ENCODE measurements around the gene EIF3J.
A peak's percentile ranks its signal among the peaks of the same experiment; 100 is the strongest.
"Not testable (repeated sequence)": the region's sequence is repeated elsewhere in the genome, so short reads cannot be mapped to it uniquely, and the experiment has no call there.

EIF3J gene, protein sequence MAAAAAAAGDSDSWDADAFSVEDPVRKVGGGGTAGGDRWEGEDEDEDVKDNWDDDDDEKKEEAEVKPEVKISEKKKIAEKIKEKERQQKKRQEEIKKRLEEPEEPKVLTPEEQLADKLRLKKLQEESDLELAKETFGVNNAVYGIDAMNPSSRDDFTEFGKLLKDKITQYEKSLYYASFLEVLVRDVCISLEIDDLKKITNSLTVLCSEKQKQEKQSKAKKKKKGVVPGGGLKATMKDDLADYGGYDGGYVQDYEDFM

DNA sequence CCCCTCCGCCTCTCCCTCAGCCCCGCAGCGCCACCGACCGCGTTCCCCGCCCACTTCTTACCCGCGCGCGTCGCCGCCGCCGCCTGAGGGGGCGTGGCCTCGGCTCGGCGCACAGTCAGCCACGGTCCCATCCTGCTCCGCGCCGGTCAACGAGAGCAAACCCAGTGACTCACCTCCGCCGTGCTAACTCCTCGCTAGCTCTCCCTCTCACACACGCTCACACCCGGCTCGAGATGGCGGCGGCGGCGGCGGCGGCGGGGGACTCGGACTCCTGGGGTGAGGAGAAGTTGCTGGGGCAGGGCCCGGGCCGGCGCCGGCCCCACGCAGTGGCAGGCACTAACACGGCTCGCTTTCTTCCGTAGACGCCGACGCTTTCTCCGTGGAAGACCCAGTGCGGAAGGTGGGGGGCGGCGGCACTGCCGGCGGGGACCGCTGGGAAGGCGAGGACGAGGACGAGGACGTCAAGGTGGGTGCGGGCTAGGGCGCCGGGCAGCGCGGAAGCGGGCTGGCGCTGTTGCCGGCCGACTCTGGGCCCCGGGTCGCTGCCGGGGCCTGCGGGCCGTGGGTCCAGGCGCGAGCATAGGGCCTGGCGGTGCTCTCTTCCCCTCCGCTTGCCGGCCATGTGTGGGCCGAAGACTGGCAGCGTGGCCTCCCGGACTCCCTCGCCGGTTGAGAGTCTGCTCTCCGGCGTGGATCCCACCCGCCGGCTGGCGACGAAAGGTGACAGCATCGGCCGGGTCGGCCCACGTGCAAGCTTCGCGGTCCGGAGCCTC is at the start of gene EIF3J:
Gene EIF3J, plus strand, starts transcription at position 186 of the 773 bp plus-strand sequence. Its CDS starts 48 bp downstream, at position 234.
- peak; percentile 95 for DNase-seq

DNA sequence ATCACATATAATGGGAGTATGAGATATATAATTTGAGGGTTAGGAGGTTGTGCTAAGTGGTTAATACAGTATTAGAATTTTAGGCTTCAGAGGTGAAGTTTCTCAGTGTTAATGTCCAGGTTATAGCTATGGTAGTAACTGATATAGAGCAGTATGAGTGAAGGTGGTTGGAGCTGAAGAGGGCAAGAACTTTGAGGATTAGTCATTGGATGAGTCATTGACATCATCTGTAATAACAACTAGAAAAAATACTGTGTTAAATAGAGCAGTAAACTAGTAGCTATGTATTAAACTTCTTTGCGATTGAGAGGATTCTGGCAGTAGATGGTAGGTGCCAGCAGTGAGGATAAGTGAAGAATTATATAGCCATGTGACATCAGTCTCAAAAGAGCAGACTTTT is 47.5 kb upstream of the EIF3J start:
- DNase-seq: no peak

DNA sequence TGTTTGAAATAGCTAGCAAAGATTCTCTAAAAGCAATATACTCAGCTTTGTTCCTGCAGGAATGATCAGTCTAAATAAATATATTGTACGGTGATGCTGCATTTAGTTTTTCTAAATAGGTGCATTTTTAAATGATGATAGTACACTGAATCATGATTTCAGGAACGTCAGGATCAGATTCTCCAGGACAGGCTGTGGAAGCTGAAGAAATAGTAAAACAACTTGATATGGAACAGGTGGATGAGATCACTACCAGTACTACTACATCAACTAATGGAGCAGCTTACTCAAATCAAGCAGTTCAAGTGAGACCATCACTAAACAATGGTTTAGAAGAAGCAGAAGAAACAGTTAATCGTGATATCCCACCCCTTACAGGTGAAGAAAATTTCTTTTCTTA is 46.3 kb upstream of the EIF3J start:
- DNase-seq: no peak

DNA sequence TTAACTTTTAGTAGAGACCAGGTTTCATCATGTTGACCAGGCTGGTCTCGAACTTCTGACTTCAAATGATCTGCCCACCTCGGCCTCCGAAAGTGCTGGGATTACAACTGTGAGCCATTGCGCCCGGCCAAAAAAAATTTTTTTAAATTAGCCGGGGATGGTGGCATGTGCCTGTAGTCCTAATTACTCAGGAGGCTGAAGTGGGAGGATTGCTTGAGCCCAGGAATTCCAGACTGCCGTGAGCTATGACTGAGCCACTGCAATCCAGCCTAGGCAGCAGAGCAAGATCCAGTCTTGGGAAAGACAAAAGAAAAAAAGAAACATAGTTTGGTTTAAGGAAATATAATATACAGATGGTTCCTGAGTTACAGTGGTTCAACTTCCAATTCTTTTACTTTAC is 44.9 kb upstream of the EIF3J start:
- DNase-seq: no peak

DNA sequence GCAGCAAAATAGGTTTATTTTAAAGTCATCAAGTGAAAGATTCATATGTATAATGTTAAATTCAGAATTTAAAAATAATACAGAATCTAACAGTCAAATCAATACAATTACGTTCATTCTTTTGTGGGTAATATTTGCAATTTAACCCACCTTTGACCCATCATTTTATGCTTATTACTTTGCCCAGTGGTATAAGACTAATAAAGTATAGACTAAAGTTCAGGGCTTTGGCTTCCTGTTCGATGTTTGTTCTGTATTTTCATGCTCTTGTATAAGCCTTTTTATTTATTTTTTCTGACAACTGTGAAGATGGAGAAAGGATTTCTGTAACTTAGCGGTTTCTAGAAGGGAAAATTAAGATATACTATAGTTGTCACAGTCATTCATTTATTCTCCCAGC is 44.3 kb upstream of the EIF3J start:
- no peak for DNase-seq

DNA sequence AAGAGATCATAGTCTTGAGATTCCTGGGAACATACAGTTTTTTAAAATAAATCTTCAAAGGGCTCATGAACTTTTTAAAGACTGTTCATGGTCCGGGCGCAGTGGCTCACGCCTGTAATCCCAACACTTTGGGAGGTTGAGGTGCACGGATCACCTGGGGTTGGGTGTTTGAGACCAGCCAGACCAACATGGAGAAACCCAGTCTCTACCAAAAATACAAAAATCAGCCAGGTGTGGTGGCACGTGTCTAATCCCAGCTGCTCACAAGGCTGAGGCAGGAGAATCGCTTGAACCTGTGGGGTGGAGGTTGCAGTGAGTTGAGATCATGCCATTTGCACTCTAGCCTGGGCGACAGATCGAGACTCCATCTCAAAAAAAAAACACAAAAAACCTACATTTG is 41.4 kb upstream of the EIF3J start:
- no peak for DNase-seq

DNA sequence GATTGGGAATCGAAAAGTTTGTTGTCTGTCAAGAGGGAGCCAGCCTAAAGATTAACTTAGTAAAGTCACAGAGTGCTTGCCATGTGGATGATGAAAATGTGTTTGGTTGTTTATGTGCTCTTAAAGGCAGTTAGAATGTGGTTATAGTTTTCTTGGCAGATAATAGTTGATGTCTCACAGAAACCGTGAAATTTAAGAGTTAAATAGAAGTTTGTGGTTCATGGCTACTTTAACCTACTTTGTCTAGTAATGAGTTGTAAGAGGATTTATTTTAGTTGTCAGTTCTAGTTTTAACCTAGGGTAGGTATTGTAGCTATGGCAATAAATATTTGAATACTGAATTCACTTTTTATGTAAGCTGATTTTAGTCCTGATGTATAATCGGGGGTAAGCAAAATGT is 36.4 kb upstream of the EIF3J start:
- DNase-seq: no peak

DNA sequence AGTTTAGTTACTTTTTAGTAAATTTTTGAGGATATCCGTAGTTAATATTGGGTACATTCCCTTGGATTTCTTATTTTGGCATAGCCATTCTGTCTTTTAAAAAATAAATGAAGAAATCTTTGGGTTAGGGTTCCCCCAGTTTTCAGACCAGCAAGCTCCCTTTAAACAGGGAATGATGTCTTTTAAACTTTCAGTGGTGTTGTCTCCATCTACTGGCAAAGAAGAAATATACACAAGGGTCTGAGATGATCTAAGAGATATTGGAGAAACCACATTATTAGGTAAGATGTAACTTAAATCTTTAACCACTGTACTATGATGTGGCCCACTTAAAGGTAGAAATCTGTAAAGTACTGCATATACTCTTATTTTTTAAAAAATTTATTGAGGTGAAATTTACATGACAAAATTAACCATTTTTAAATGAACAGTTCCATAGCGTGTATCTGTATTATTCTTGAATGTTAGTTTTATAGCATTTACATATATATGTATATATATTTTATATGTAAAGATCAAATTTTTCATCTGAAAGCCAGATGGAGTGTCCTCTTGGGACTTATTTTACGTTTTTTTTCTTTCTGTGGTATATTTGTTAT is 35.1 kb upstream of the EIF3J start:
- DNase-seq: no peak

DNA sequence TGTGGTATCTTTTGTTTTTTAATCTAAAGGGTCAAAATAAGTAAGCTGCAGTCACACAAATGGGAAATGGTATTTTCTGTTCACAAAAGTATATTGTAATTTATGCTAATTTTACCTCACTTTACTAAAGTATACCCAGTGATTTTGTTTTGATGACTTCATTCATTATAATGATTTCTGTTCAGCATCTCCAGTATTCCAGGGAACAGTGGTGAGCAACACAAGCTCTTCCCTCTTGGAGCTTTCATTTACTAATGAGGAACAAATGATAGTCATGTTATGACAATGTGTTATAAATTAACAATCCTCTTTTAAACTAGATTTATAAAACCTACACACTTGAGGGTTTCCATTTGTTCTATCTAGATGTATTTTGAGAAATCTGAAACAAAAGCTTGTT is 20.5 kb upstream of the EIF3J start:
- no peak for DNase-seq

DNA sequence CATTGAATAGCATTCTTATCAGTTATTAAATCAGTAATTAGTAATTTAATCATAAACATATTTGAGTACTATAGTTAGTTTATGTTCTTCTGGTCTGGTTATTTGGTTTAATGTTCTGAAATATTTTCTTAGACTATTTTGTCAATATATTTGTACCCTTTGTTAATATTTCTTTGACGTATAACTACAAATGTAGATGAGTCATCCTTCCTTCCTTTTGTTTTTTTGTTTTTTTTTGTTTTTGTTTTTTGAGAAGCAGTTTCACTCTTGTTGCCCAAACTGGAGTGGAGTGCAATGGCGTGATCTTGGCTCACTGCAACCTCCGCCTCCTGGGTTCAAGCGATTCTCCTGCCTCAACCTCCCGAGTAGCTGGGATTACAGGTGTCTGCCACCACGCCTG is 17.4 kb upstream of the EIF3J start:
- no peak for DNase-seq

DNA sequence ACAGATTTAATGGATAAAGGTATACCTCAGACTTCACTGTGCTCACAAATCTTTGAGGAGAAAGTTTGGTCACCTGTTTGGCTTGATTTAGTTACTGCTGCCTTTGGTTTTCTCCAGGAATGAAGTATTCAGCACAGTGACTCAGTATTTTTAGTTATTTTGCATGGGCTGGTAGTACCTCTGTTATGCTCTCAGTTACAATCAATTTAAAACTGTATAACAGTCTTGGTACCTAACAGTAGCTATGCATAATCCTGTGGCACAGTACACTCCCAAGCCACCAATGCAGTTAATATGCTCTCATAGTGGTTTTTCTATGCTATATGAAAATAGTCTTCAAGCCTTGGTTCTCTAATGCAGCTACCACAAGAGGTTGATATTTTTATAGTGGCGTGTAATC is 11.9 kb upstream of the EIF3J start:
- no peak for DNase-seq

DNA sequence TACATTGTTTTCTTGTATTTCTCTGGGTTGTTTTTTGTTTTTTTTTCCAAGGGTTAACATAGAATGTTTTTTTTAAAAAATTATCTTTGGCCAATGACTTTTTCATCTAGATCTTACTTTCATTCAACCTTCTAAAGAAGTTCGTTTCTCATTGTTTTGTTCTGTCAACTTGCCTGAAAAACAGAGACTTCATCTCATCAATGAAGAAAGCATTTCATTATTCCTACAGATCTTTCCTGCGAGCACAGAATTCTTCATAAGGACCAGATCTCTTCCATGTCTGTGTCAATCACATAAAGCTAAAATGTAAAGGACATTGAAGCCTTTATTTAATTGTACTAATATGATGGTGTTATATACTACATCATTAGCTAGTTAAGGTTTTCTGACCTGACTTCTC is 9.7 kb upstream of the EIF3J start:
- DNase-seq: no peak

DNA sequence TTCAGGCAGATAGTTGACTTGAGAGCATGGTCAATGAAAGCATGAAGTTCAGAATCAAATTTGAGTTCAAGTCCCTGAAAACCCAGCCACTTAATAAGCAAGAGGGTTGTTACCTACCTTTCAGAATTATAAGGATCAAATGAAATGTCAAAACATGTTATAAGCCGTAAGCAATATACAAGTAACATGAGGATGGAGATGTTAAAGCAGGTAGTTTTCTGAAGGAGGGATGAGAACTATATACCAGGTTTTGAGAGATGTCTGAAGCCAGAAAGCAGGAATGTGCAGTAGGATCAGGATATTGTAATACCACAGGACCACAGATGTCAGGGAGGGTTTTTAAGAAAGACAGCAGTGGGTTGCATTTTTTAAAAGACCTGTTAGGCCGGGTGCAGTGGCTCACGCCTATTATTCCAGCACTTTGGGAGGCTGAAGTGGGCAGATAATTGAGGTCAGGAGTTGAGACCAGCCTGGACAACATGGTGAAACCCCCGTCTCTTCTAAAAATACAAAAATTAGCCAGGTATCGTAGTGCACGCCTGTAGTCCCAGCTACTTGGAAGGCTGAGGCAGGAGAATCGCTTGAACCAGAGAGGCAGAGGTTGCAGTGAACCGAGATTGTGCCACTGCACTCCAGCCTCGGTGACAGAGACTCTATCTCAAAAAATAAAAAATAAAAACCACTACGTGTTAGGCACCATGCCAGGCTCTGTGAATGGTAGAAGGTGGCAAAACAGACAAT is 6.9 kb upstream of the EIF3J start:
- no peak for DNase-seq

DNA sequence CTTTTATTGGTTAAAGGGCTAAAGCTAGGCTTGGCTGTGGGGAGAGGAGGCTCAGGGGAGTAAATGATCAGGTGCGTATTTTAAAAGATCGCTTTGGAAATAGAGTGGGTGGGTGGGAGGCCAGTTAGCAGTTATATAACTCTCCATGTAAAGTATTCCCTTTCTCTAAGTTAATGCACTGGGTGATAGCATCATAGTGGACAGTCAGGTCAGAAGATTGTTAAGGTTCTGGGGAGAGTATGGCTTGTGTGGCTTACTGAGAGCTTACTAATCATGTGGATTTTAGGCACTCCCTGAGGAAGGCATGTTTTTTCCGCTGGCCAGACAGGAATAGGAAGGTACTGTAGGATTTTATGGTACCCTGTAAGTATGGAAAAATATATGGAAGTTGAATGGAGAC is 6.3 kb upstream of the EIF3J start:
- no peak for DNase-seq

DNA sequence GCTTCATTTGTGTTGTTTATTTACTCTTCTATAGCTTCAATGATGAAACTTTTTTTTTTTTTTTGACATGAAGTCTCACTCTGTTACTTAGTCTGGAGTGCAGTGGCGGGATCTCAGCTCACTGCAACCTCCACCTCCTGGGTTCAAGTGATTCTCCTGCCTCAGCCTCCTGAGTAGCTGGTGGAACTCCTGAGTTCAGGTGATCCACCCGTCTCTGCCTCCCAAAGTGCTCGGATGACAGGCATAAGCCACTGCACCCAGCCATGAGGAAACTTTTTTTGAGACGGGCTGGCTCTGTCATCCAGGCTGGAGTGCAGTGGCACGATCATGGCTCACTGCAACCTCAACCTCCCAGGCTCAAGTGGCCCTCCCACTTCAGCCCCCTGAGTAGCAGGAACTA is 4.7 kb upstream of the EIF3J start:
- not testable (repeated sequence) for DNase-seq

DNA sequence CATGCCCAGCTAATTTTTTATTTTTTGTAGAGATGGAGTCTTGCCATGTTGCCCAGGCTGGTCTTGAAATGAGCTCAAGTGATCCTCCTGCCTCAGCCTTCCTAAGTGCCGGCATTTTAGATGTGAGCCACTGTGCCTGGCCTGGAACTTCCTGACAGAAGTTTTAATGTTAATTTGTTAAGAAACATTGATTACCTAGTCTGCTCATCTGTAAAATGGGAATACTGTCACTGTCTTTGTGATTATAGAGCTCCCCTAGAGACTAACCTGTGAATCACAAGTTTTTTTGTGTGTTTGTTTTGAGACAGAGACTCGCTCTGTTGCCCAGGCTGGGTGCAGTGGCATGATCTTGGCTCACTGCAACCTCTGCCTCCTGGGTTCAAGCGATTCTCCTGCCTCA is 4.3 kb upstream of the EIF3J start:
- no peak for DNase-seq

DNA sequence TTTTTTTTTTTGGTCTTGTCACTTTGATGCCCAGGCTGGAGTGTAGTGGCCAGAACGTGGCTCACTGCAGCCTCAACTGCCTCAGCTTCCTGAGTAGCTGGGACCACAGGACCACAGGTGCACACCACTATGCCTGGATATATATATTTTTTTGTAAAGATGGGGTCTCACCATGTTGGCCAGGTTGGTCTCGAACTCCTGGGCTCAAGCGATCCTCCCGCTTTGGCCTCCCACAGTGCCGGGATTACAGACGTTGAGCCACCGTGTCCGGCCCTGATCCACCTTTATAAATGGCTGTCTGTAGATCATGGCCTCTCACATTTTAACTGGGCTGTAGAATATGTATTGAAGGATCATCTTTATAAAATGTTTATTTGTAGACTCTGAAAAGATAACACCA is 1.9 kb upstream of the EIF3J start:
- no peak for DNase-seq

DNA sequence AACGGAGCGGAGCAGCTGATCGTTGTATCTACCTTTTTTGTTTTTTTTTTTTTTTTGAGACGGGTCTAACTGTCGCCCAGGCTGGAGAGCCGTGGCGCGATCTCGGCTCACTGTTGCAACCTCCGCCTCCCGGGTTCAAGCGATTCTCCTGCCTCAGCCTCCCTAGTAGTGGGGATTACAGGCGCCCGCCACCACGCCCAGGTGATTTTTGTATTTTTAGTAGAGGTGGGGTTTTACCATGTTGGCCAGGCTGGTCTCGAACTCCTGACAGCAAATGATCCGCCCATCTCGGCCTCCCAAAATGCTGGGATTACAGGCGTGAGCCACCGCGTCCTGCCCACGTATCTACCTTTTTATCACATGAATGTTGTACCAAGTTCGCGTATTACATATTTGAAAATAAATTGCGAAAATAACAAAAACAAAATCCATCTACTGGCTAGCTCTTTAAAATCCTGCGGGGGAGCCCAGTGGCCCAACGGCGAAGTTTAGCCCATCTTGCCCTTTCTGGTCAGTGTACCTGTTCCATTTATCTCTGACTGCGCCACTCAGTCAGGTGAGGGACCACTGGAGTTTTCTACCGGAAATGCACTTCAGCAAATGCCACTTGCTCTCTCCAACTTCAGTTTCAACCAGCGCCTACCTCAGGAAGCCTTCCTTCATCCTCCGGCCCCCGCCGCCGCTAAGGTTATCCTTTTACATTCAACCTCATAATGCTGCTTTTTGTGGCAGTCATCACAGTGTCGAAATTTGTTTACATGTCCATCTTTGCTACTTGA is 1.2 kb upstream of the EIF3J start:
- peak; percentile 24 for DNase-seq

DNA sequence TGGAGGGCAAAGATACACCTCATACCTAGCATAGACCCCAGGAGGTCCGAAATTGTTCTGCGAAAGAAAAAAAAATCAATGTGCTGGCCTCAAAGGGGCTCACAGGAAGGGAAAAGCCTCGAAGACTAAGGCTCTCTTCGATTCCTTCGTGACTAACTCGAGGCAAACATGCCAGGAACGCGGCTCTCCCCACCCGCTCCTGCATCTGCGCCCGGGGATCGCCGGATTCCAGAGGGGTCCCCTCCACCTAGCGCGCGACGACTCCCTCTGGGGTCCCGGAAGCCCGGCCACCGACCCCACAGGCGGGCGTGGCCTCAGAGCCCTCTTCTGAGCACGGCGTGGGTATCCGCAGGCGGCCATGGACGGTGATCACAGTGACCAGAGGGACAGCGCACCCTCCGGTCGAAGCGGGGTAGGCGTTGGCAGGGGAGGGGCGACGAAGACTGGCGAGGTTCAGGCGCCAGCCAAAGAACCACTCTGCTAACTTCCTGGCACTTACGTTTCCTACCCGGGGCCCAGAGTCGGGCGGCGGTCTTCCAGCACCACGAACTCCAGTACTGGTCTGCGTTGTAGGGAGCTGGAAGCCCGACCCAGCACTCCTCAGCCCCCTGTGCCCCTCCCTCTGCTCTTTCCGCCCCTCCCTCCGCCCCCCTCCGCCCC is 515 bp upstream of the EIF3J start:
- no peak for DNase-seq

DNA sequence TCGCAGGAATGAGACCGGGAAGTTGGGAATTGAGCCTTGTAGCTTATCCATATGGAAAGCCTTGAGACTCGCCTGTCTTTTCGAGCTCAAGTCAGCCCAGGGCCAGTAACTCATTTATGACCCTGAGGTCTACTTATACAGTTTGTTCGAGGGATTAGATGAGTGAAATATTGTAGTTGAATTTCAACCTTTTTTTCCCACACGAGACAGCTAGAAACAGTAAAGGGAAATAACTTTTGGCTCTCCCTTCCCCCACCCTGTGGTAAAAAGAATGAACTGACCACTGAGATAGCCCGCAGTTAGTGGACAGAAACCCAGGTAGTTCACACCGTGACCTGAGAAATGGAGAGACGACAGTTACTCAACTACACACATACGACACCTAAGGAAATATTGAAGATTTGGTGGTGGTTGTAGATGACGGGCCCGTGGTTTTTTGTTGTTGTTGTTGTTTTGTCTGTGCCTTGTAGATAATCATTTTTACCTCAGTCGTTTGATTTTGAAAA is 841 bp downstream of the EIF3J start:
- no peak for DNase-seq

DNA sequence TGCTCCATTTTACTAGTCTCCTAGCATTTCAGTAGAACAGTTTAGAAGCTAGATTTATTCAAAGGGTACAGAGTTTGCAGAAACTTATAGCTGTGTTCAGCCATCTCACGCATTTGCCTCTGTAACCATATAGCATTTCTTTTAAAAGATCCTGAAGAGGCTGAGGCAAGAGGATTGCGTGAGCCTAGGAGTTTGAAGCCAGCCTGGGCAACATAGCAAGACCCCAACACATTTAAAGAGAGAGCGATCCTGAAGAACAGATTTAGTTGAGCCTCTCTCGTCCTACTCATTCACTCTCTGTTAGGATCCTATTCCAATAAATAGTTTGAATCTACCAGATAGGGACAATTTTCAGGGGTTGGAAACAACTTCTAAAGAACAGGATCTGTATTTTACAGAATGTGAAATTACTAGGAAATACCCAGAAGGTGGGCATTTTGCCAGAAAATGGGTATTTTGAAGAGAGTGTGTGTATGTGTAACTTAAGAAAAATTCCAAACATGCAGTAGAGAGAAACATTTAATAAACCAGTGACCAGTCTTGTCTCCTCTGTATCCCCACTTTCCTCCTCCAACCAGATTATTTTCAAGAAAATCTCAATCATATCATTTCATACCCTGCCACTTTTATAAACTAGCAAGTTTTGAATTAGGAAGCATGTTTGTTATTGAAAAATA is 4.5 kb downstream of the EIF3J start:
- DNase-seq: no peak
